ENCODE measurements around the gene GNPTG.

The GNPTG gene

GRCh38 chr16:1356061-1356900, 4.5 kb downstream of the GNPTG start:
- ChIA-PET CTCF (no interaction called here), POLR2A (ENCODE audit: low non-redundant PET) (interaction anchor here (0.5 to 0.6 kb wide), 2 partner anchors 8 to 110 kb away, joined by 3 to 12 read pairs; no protein-coding TSS in a partner anchor)
- no peak for DNase-seq (ENCODE audit: low spot score)
- H3K27ac ChIP-seq = peak overlapping the region; percentile 47; the same call in 1 of the 2 replicates
- TF ChIP-seq CTCF (conservative IDR thresholded peaks at IDR 0.05; ENCODE audit: low read depth) = no peak

- peak overlapping the region; percentile 47 for H3K27ac ChIP-seq
- DNase-seq (ENCODE audit: low spot score) = no peak
- POLR2A ChIA-PET (ENCODE audit: low non-redundant PET) = no interaction called here
- TF ChIP-seq CTCF (conservative IDR thresholded peaks at IDR 0.05; ENCODE audit: low read depth) = no peak
- CTCF ChIA-PET = no interaction called here
Observed at GRCh38 chr16:1357906-1358566, 6.3 kb downstream of the GNPTG start.

- ChIA-PET POLR2A (ENCODE audit: low non-redundant PET) (no interaction called here), CTCF (interaction anchor here (0.7 kb wide), 1 partner anchor 56 kb away, joined by 3 read pairs; no protein-coding TSS in a partner anchor)
Observed at GRCh38 chr16:1361685-1362360, 10.1 kb downstream of the GNPTG start.

GRCh38 chr16:1362807-1363206, 11.1 kb downstream of the GNPTG start:
- POLR2A ChIA-PET (ENCODE audit: low non-redundant PET) = no interaction called here
- CTCF ChIA-PET = interaction anchor here (0.6 to 1.6 kb wide), 10 partner anchors 9 to 450 kb away, joined by 3 to 13 read pairs (median 6); no protein-coding TSS in a partner anchor
- no peak overlapping the region for H3K27ac ChIP-seq
- DNase-seq (ENCODE audit: low spot score) = no peak
- no peak for TF ChIP-seq CTCF (conservative IDR thresholded peaks at IDR 0.05; ENCODE audit: low read depth)

More at GRCh38 chr16:1361685-1362360, 10.1 kb downstream of the GNPTG start:
- H3K27ac ChIP-seq = no peak overlapping the region
- DNase-seq (ENCODE audit: low spot score) = no peak
- TF ChIP-seq CTCF (conservative IDR thresholded peaks at IDR 0.05; ENCODE audit: low read depth) = no peak

- peak; percentile 88 for TF ChIP-seq CTCF (conservative IDR thresholded peaks at IDR 0.05; ENCODE audit: low read depth)
- peak; percentile 62 for DNase-seq (ENCODE audit: low spot score)
- ChIA-PET POLR2A (ENCODE audit: low non-redundant PET) (interaction anchor here (0.6 kb wide), 1 partner anchor 644 kb away, joined by 3 read pairs; no protein-coding TSS in a partner anchor), CTCF (interaction anchor here (0.5 to 1.6 kb wide), 15 partner anchors 10 to 449 kb away, joined by 3 to 13 read pairs (median 4); no protein-coding TSS in a partner anchor)
- H3K27ac ChIP-seq = 0 out of 2 replicates have a peak overlapping the region, but pooled peaks have one; percentile 23
Observed at GRCh38 chr16:1363501-1364041, 11.8 kb downstream of the GNPTG start.
